ENCODE data around the gene PABPN1L.

Gene PABPN1L, protein sequence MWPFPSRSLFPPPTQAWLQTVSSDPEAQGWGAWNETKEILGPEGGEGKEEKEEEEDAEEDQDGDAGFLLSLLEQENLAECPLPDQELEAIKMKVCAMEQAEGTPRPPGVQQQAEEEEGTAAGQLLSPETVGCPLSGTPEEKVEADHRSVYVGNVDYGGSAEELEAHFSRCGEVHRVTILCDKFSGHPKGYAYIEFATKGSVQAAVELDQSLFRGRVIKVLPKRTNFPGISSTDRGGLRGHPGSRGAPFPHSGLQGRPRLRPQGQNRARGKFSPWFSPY

DNA sequence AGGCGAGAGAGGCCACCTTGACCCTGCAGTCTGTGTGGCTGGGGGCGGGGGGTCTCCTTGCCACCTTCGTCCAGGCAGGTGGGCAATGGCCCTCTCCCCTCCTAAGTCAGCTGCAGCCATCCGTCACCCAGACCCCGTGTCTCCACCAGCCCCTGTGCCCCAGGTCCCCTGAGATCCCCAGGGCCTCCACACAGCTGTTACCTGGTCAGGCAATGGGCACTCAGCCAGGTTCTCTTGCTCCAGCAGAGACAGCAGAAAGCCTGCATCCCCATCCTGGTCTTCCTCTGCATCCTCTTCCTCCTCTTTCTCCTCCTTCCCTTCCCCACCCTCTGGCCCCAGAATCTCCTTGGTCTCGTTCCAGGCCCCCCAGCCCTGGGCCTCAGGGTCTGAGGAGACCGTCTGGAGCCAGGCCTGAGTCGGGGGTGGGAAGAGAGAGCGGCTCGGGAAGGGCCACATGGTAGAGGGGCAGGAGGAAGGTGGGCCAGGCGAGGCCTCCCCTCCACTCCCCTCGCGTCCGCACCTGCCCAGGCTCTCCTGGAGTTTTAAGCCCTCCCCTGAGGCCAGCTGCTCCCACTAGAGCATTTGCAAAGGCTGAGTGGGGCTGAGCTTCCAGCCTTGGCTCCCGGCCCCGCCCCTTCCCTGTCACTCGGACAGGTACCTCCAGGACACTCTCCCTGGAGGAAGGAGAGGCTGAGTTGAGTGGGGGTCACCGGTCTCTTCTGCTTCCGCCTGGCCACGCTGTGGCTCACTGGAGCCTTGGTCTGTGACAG, at the start of gene PABPN1L:
PABPN1L (minus strand) TSS at position 510 of the 770 bp plus-strand sequence; CDS start at position 456, 54 bp downstream.
- no peak for DNase-seq (ENCODE audit: low read depth in 1 of 2, low spot score in 1 of 2)

DNA sequence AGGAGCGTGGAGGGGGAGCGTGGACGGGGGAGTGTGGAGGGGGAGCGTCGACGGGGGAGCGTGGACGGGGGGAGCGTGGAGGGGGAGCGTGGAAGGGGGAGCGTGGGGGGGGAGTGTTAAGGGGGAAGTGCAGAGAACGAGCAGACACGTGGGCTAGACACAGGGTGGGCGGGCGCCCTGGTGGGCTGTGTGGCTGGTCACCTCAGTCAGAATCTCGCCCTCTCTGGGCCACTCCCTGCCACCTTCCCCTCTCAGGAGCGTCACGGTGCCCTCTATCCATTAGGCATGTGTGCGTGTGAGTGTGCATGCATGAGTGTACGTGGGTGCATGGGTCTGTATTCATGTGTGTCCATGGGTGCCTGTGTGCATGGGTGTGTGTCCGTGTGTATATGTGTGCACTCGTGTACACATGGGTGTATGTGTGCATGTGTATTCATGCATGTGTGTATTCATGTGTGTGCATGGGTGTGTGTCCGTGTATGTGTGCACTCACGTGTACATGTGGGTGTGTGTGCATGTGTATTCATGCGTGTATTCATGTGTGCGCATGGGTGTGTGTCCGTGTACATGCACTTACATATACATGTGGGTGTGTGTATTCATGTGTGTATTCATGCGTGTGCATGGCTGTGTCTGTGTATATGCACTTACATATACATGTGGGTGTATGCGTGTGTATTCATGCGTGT, 49.3 kb upstream of the PABPN1L start:
- DNase-seq (ENCODE audit: low read depth in 1 of 2, low spot score in 1 of 2): no peak

DNA sequence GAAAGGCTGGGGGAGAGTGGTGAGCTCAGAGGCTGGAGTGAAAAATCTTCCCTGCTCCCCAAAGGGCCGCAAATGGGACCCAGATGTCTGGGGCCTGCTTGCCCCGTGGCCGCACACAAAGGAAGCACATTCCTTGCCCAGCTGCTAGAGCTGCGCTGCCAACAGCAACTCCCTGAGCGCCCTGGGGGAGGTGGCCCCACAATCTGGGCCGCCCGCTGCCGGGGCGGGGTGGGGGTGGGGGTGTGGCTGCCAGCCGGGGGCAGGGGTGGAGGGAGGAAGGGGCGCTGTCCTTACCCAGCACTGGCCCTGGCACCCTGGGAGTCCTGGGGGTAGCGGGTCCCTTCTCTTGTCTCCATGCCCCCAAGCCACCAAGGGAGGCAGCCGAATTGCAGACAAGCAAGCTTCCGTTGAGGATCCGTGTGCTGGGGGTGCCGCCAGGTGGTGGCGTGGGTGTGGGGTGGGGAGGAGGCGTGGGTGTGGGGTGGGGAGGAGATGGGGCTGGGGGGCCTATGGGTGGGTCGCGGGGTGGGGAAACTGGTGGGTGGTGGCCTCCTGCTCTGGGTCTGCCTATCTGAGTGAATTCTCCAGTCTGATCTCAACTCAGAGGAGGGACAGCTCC, 48.4 kb upstream of the PABPN1L start:
- DNase-seq (ENCODE audit: low read depth in 1 of 2, low spot score in 1 of 2): no peak

DNA sequence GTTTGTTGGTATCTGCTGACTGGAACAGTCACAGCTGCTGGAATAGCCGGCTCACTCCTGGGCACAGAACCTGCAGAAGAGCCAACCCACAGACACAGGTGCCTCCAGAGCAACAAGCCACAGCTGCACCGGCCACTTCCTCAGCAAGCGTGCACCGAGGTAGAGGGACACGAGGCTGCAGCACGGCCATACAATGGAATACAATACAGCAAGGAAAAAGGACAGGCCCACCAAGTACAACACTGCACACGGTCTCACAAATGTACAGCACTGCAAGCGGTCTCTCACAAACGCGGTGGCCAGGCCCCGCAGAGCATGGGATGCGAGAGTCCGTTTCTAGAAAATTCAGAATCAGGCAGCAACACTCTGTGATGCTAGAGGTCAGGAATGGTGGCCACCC, 47.4 kb upstream of the PABPN1L start:
- no peak for DNase-seq (ENCODE audit: low read depth in 1 of 2, low spot score in 1 of 2)

DNA sequence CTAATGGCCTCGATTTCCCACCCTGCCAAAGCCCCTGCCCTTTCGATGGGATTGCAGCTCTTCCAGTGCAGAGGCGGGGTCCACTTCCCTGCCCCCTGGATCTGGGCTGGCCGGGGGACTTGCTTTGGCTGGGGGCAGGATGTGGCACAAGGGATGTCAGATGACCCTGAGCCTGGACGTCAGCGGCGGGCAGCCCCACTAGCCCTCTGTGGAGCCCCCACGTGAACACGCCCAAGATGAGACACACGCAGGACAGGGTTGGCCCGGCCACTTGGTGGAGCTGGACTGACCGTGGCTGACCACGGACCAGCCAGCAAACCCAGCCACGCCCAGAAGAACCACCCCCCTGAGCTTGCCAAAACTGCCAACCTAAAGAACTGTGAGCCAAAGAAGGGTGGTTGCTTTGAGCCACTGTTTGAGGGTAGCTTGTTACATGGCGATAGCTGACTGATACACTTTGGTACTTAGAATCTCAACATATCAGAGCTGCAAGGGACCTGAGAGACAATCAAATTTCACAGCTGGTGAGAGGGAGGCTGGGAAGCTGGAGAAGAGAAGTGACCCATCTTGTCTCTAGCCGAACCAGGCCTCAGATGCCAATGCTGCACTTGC, 46.6 kb upstream of the PABPN1L start:
- no peak for DNase-seq (ENCODE audit: low read depth in 1 of 2, low spot score in 1 of 2)

DNA sequence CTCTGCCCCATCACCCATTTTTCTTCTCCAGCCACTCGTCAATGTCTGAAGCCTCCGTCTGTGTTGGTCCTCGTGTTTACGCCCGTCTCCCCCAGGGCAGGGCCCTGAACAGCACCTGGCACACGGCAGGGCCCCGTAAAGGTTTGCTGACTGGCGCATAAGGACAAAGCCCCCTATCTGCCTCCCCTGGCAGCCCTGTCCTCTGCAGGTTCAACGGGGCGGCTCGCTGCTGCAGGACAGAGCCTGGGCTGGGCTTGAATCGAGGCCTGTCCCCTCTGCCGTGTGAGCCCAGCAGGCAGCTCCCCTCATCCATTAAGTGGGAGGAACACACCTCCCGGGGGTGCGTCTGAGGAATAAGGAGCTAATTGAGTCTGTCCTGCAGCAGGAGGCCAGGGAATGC, 46.1 kb upstream of the PABPN1L start:
- DNase-seq (ENCODE audit: low read depth in 1 of 2, low spot score in 1 of 2): no peak

DNA sequence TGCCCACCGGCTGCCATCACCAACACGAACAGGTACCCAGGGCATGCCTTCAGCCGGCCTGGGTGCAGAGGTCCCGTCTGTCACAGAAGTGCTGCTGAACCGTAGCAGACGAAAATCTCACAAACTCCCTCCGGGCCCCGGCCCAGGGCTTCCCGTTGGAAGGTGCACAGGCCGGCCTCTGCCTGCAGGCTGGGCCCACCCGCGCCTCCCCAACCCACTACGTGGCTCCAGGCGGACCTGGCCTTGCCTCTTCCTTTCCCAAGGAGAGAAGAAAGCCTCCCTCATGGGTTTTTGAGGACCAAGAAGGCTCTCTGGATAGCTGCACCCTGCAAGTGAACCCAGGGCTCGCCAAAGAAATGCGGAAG, 45.5 kb upstream of the PABPN1L start:
- DNase-seq (ENCODE audit: low read depth in 1 of 2, low spot score in 1 of 2): no peak

DNA sequence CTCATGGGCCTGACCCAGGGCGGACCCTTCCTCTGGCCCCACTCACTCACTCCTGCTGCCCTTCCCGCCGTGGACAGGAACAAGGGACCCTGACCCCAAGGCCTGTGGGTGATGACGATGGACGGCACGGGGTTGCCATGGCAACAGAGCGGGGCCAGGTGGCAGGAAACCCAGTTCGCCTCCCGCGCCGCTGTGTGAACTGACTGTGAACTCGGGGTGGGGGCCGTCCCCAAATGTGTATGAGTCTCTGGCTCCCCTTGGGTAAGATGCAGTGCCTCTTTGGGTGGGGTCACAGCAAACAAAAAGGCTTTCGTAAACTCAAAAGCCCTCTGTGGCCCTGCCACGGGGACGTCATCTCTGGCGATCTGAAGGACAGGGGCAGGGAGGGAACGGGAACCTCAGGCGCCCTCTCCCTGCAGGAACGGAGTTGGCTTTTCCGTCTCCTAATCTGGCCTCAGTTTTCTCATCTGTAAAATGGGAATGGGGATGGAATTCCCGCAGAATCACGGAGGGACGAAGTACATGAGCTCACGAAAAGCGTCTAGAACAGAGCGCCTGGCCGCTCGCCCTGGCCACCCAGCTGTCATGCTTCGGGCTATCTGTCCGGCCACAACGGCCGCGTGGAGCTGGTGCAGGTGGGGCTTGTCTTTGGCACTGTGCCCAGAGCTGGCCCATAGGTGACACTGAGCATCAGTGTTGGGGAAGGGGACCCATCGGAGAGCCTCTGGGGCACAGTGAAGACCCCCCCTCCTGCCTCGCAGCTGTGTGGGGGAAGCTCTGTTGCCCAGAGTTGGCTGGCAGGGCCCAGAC, 44.9 kb upstream of the PABPN1L start:
- no peak for DNase-seq (ENCODE audit: low read depth in 1 of 2, low spot score in 1 of 2)

DNA sequence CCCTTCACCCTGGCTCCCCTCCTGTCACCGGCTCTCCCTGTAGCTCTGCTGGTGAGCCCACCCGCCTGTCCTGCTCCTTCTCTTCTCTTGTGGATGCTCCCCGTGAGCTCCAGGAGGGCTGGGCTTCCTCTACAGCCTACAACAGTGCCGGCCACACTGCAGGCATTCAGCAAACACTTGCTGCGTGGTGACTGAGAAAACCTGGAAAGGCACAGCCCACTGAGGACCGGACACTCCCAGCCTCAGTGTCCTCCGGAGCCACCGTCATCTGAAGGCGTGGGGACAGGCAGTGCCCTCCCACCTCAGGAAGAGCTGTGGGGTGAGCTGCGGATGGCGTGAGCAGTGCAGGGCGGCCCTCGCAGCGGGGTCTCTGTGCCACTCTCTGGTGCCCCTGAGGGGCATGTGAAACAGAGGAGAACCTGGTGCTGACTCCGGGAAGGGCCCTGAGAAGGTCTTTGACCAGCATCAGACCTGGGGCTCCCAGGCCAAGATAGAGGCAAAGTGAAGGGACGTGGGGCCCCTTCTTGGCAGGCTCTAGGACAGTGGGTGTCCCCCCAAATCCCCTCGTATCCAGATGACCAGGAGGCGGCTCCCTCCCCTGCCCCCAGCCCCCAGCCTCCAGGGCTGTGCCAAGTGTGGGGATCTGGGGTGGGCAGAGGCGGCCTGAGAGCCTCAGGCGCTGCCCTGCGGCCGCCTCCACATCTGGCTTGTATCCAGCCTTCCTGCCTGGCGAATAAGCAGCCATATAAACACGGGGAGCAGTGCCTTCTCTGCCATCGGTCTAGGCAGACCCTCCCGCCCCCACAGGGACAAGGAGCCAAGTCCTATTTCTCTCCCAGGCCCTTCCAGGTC, 44.0 kb upstream of the PABPN1L start:
- no peak for DNase-seq (ENCODE audit: low read depth in 1 of 2, low spot score in 1 of 2)

DNA sequence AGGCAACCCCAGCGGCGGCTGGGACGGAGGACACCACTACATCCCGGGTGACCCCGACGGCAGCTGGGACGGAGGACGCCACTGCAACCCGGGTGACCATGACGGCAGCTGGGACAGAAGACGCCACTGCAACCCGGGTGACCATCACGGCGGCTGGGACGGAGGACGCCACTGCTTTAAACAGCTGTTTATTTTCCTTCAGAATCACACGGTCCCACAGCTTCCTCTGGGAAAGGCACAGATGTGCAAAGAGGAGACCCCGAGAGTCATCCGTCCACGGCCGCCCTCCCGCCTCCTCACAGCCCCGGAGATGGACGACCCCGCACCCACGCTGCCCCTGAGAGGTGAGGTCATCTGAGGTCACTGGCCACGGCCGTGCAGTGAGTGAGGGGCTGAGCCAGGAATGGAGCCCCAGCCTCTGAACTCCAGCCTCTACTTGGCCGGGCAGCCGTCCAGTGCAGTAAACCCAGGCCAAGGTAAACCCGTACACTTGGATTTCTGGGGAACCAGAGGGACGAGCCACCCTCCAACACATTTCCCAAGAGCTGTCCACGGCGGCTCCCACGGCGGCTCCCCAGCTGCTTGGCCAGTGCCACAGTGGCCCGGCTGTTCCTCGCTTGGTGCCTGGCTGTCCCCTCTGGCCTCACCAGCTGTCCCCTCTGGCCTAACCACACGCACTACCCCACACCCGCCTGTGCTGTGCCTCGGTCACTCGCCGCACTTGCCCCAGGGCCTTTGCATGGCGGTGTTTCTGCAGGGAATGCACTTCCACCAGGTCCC, 43.2 kb upstream of the PABPN1L start:
- no peak for DNase-seq (ENCODE audit: low read depth in 1 of 2, low spot score in 1 of 2)

DNA sequence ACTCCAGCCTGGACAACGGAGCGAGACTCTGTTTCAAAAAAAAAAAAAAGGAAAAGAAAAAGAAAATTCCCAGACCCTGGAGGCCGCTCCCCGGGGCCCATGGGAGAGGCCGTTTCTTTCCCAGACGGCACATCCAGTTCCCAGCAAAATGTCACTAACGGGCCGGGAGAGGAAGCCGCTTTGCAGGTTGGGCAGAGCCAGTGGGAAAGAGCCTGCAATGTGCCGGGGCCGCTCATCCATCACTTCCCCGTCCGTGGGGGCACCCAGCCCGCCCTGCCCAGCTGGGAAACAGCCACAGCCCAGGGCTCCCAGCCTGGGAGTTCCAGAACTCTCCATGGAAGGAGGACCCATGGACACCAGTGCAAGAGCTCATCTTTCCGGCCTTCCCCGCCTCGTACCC, 41.8 kb upstream of the PABPN1L start:
- no peak for DNase-seq (ENCODE audit: low read depth in 1 of 2, low spot score in 1 of 2)

DNA sequence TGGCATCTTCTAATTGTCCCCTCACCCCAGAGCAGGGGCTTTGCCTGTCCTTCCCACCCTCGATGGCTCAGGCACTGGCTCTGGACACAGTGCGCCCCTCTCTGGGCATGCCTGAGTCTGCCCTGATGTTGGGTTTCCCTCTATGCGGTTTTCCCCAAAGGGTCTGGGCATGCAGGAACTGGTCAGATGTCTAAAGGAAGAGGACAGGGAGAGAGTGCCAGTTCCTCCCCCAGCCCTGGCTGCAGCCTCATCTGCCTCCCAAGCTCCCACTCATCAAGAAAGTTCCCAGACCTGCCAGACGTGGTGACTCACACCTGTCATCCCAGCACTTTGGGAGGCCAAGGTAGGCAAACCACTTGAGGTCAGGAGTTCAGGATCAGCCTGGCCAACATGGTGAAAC, 41.3 kb upstream of the PABPN1L start:
- no peak for DNase-seq (ENCODE audit: low read depth in 1 of 2, low spot score in 1 of 2)

DNA sequence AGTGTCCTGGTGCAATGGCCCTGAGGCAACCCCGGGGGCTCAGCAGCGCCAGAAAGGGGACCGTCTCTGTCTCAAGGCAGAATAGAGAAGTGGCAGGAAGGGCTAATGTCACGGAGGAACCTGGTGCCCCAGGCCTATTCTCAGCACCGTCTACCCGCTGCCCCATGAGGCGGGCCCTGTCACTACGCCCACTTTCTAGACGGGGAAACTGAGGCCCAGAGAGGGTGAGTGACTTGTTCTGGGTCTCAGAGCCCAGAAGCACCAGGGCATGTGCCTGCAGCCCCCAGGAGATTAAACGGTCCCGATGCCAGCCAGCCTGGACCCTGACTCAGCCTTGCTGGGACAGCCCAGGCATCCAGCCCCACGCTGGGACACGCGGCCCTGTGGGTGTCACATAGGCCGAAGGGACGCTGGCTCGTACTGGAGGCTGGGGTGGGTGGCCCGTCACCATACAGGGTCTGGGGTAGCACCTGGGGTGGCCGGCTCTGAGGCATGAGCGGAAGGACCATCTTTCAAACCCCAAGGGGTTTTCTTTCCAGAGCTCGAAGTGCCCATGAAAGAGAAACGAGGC, 40.2 kb upstream of the PABPN1L start:
- DNase-seq (ENCODE audit: low read depth in 1 of 2, low spot score in 1 of 2): no peak

DNA sequence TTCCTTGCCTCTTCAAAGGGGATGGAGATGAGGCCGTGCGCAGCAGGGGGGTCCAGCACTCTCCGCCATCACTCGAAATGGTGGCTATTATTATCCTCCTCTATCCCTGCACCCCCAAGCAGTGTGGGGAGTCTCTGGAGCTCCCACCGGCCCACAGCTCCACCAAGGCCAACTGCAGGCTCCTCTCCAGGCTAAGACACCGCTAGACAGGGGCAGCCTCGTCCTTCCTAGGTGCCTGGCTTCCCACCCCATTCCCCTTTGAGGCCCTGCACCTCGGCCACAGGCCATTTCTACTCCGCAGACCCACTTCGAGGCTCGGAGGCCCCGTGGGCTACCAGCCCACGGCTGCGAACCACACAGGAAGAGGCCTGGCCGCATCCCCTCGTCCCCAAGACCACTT, 39.6 kb upstream of the PABPN1L start:
- DNase-seq (ENCODE audit: low read depth in 1 of 2, low spot score in 1 of 2): no peak

DNA sequence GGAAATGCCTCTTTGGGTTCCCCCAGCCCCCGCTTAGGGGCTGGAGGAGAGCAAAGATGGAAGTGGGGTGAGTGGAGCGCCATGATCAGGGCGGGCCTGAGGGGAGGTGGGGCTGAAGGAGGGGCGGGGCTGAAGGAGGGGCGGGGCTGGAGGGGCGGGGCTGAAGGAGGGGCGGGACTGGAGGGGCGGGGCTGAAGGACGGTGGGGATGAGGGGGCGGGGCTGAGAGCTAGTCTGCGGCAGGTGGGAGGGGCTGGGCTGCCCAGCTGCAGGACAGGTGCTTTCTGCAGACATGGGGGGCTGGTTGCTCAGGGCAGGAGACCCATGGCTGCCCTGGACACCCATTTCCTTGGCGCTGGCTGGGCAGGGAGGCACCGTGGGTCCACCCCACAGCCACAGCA, 39.1 kb upstream of the PABPN1L start:
- no peak for DNase-seq (ENCODE audit: low read depth in 1 of 2, low spot score in 1 of 2)

DNA sequence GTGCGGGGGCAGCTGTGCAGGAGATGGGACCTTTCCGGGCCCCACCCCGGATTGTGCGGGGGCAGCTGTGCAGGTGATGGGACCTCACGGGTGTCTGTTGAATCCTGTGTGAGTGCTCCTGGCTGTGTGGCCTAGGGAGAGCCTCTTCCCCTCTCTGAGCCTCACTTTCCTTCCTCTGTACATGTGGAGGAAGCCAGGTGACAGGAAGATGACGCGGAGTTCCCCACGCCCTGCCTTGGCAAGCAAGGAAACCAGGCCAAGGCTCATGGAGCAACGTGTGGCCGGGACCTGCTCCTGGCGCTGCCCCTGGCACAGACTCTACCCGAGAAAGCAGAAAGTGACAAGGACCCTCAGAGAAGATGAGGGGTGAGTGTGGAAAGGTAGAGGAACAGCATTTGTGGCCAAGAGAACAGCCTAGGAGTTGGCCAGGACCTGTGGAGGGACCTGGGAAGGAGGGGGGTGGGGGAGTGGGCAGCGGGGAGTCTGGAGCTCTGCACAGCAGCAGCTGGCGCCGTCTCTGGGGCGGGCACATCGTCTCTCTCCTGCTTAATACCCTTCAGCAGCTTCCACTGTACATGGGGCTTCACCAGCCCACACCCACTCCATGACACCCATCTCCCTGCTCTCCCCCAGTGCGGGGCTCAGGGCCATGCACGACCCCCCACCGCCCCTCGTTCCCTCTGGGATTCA, 38.4 kb upstream of the PABPN1L start:
- DNase-seq (ENCODE audit: low read depth in 1 of 2, low spot score in 1 of 2): no peak

DNA sequence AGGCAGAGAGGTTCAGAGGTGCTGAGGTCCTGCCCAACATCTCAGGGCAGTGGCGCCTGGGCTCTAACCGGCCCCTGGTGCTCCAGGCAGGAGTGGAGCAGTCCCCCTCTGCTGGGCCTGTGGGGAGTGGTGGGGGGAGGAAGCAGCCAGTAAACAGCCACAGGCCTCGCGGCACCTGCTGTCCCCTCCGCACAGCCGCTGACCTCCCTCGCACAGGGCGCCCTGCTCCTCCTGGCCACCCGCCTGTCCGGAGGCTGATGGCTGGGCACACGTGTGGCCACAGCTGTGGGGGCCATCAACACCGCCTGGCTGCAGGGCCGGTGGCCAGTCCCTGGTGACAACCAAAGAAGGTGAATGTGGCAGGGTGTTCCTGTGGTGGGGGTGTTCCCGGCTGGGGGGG, 36.8 kb upstream of the PABPN1L start:
- DNase-seq (ENCODE audit: low read depth in 1 of 2, low spot score in 1 of 2): no peak

DNA sequence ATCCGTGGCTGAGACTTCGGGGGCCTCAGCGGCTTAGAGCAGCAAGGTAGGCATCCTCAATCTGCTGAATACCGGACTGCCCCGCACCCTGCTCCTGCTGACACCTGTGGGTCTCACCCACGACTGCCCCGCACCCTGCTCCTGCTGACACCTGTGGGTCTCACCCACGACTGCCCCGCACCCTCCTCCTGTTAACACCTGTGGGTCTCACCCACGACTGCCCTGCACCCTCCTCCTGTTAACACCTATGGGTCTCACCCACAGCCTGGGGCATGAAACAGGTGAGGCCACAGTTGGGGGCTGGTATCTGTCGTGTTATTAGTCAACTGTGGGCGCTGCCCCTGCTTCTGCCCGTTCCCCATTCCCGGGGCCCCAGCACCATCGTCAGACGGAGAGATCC, 36.3 kb upstream of the PABPN1L start:
- DNase-seq (ENCODE audit: low read depth in 1 of 2, low spot score in 1 of 2): no peak
